Breast epithelium (tissue), 4 donors: Measurements from ENCODE around the gene SNX2. TPM values are rescaled to one million over a fixed set of nuclear protein-coding genes. Genes with fewer than 3 reads are reported as not detected.
"Not testable (repeated sequence)": the region's sequence is repeated elsewhere in the genome, so short reads cannot be mapped to it uniquely, and the experiment has no call there.

ENCODE experiments used
- DNase-seq, 2 donors: peaks; one replicate each; pipeline ENCODE4 v3.0.0-alpha.2; 2019; ENCODE audit warnings: low spot score in 2 of 2
- H3K27ac ChIP-seq, 2 donors: fragments of 200-600 bp; sonication (generic) in 1 of 2; one replicate each; pipeline ENCODE4 v1.5.1; 2016 to 2019; ENCODE audit warnings: mild to moderate bottlenecking in 1 of 2
- H3K27me3 ChIP-seq, 2 donors: fragments of 200-600 bp; sonication (generic) in 1 of 2; one replicate each; pipeline versions ENCODE4 v1.5.1 to v1.6.0; 2017 to 2019; ENCODE audit warnings: control low read depth in 1 of 2, mild to moderate bottlenecking in 1 of 2
- H3K36me3 ChIP-seq: fragments of 200-600 bp; one replicate; pipeline ENCODE4 v1.5.1; 2019
- H3K4me1 ChIP-seq, 2 donors: fragments of 200-600 bp; sonication (generic); one replicate each; pipeline ENCODE4 v1.5.1; 2016 to 2019; ENCODE audit warnings: control low read depth in 1 of 2
- H3K4me3 ChIP-seq, 3 donors: fragments of 200-600 bp; sonication (generic); 1 replicate in 2 of 3; 2 replicates in 1 of 3; pipeline ENCODE4 v1.5.1; 2016 to 2019; ENCODE audit warnings: mild to moderate bottlenecking in 3 of 3, moderate library complexity in 2 of 3
- H3K9me3 ChIP-seq, 2 donors: fragments of 200-600 bp; sonication (generic) in 1 of 2; one replicate each; pipeline ENCODE4 v1.5.1; 2016 to 2019; ENCODE audit warnings: control low read depth in 1 of 2
- POLR2A ChIP-seq: fragments of 450-650 bp; IDR thresholded peaks from one replicate; pipeline ENCODE4 v1.6.1; 2016; ENCODE audit warnings: antibody characterized with exemption, mild to moderate bottlenecking, moderate library complexity
- POLR2AphosphoS5 ChIP-seq, 3 donors: sonication (generic); formaldehyde crosslinking; IDR thresholded peaks; one replicate each; pipeline ENCODE4 v1.6.1; 2017; ENCODE audit warnings: antibody characterized with exemption in 3 of 3
- intact Hi-C: fragments of 100-400 bp; cut with DNase I; formaldehyde crosslinking; loops from one replicate; pipeline ENCODE4 v1.15.1; 2023; ENCODE audit warnings: low total_unique reads
- total RNA-seq, 3 donors: library from RNA; depleted of rRNA; stranded (reverse); fragments of >200 nt; gene quantifications; one replicate each; pipeline ENCODE4 v1.1.0, GENCODE V29; 2016
- TF ChIP-seq, protein P1 (sequence below), 3 donors: fragments of 450-650 bp; IDR thresholded peaks; one replicate each; pipeline ENCODE4 v1.5.1; 2016 to 2017; ENCODE audit warnings: antibody characterized with exemption in 3 of 3, mild to moderate bottlenecking in 3 of 3, moderate library complexity in 3 of 3

SNX2 gene
- total RNA-seq, 3 donors from 2014 or later, result 75.7 to 102 (median 79.8) TPM

DNA sequence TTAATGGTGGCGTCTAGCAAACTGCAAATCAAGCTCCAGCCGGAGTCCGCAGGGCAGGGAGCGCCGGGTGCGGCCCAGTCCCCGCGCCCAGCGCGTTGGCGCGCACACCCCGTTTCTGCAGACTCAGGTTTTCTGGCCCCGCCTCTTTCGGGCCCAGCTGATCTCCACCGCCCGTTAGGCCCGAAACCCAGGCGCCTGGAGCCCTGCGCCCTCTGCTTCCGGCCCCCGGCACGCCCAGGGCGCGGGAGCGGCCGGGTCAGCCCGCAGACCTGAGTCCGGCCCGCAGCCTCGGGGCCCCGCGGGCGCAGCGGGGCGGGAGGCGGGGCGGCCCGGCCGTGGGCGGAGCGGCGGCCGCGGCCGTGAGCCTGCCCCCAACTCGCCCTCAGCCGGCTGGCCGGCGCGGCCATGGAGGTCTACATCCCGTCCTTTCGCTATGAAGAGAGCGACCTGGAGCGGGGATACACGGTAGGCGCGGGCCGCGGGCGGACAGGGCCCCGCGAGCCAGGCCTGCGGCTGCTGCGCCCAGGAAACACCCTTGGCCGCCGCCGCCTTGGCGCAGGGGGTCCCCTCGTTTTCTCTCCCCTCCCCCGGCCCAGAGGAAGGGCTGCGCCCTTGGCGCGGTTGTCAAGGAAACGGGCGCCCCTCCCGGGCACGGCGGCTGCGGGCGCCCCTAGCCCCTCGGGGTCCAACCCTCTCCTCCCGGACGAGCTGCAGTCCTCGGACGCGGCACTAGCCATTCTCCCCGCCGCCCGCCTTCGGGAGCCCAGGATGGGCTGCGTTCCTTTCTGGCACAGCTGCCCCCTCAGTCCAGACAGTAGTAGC, 70.6 kb downstream of the SNX2 start, which contains the start of gene SNX24:
Gene SNX24, plus strand, starts transcription at position 385 of the 822 bp plus-strand sequence. Its CDS starts 21 bp downstream, at position 406.
- peak; percentile 56 to 72 for DNase-seq
- Histone ChIP-seq H3K36me3 (no peaks in the 10 kb centered on the region), H3K4me1 (no peaks in the 10 kb centered on the region), H3K27me3 (no peaks in the 10 kb centered on the region), H3K27ac (peak within 1 kb of the TSS; percentile 91 to 98), H3K4me3 (peak within 1 kb of the TSS; percentile 98), H3K9me3 (no peaks in the 10 kb centered on the region)
- intact Hi-C loops, result no loop called here
- TF ChIP-seq POLR2AphosphoS5 (IDR thresholded peaks at IDR 0.05) (peak in 1 of 3 donors; percentile 4), POLR2A (no peak)
- TF ChIP-seq, protein P1, sequence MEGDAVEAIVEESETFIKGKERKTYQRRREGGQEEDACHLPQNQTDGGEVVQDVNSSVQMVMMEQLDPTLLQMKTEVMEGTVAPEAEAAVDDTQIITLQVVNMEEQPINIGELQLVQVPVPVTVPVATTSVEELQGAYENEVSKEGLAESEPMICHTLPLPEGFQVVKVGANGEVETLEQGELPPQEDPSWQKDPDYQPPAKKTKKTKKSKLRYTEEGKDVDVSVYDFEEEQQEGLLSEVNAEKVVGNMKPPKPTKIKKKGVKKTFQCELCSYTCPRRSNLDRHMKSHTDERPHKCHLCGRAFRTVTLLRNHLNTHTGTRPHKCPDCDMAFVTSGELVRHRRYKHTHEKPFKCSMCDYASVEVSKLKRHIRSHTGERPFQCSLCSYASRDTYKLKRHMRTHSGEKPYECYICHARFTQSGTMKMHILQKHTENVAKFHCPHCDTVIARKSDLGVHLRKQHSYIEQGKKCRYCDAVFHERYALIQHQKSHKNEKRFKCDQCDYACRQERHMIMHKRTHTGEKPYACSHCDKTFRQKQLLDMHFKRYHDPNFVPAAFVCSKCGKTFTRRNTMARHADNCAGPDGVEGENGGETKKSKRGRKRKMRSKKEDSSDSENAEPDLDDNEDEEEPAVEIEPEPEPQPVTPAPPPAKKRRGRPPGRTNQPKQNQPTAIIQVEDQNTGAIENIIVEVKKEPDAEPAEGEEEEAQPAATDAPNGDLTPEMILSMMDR (IDR thresholded peaks at IDR 0.05), result no peak

- intact Hi-C loops, result no loop called here
- no peaks in the 10 kb centered on the region for H3K9me3 ChIP-seq
- H3K27me3 ChIP-seq, result no peaks in the 10 kb centered on the region
- TF ChIP-seq POLR2A, result no peak
- TF ChIP-seq, protein P1 (IDR thresholded peaks at IDR 0.05), result no peak
- no peak for TF ChIP-seq POLR2AphosphoS5 (IDR thresholded peaks at IDR 0.05)
- DNase-seq, result no peak
- peak overlapping the region; percentile 98 for H3K4me3 ChIP-seq
- no peaks in the 10 kb centered on the region for H3K4me1 ChIP-seq
- H3K27ac ChIP-seq, result peak overlapping the region; percentile 91 to 98
- H3K36me3 ChIP-seq, result no peaks in the 10 kb centered on the region
These were observed 71.2 kb downstream of the SNX2 start for GRCh38 chr5:122846051-122846550.

DNA sequence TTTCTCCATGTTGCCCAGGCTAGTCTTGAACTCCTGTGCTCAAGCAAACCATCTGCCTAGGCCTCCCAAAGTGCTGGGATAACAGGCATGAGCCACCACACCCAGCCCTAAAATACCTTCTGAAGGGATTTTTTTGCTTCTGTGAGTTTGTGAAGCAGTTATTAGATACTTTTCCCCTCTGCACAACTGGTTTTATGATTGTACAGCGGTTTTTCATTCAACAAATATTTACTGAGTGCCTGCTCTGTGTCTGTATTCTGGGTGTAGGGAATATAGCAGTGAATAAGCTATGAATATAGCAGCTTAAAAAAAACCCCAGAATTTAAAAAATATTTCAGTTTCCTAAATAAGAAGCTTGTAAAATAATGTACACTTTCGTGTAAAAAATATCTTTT, 72.8 kb downstream of the SNX2 start:
- DNase-seq, result no peak
- TF ChIP-seq, protein P1 (IDR thresholded peaks at IDR 0.05), result no peak
- no peak for TF ChIP-seq POLR2AphosphoS5 (IDR thresholded peaks at IDR 0.05)
- TF ChIP-seq POLR2A, result no peak
- H3K27ac ChIP-seq, result no peak overlapping the region
- no peaks in the 10 kb centered on the region for H3K27me3 ChIP-seq
- intact Hi-C loops, result no loop called here
- no peaks in the 10 kb centered on the region for H3K4me1 ChIP-seq
- H3K4me3 ChIP-seq, result no peak overlapping the region
- no peaks in the 10 kb centered on the region for H3K36me3 ChIP-seq
- H3K9me3 ChIP-seq, result no peaks in the 10 kb centered on the region

- intact Hi-C loops, result no loop called here
- no peaks in the 10 kb centered on the region for H3K27me3 ChIP-seq
- no peaks in the 10 kb centered on the region for H3K4me1 ChIP-seq
- H3K4me3 ChIP-seq, result no peak overlapping the region
- no peaks in the 10 kb centered on the region for H3K36me3 ChIP-seq
- TF ChIP-seq, protein P1 (IDR thresholded peaks at IDR 0.05), result no peak
- no peak for TF ChIP-seq POLR2AphosphoS5 (IDR thresholded peaks at IDR 0.05)
- no peak for TF ChIP-seq POLR2A
- no peak for DNase-seq
- H3K27ac ChIP-seq, result no peak overlapping the region
- no peaks in the 10 kb centered on the region for H3K9me3 ChIP-seq
These were observed 74.9 kb downstream of the SNX2 start for GRCh38 chr5:122849771-122850170.

DNA sequence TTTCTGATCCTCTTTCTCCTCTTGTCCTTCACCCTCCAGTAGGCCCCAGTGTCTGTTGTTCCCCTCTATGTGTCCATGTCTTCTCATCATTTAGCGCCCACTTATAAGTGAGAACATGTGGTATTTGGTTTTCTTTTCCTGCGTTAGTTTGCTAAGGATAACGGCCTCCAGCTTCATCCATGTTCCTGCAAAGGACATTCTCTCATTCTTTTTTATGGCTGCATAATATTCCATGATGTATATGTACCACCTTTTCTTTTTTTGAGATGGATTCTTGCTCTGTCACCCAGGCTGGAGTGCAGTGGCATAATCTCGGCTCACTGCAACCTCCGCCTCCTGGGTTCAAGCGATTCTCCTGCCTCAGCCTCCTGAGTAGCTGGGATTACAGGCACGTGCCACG, 82.7 kb downstream of the SNX2 start:
- H3K9me3 ChIP-seq, intact Hi-C loops, H3K36me3 ChIP-seq, H3K27me3 ChIP-seq, H3K4me1 ChIP-seq, DNase-seq, H3K27ac ChIP-seq, H3K4me3 ChIP-seq: not testable (repeated sequence)
